GM20000 (cell line): ENCODE data around the gene CRYBB2.
"Not testable (repeated sequence)": the region's sequence is repeated elsewhere in the genome, so short reads cannot be mapped to it uniquely, and the experiment has no call there.

Source experiments
- DNase-seq: peaks from one replicate; pipeline ENCODE4 v3.0.0; 2012; ENCODE audit warnings: low spot score
- TF ChIP-seq, protein P1 (sequence below): IDR thresholded peaks from 2 replicates; pipeline ENCODE4 v1.5.1; 2012; ENCODE audit warnings: mild to moderate bottlenecking, control low read depth; ENCODE audit errors: extremely low read depth, missing control alignments

The CRYBB2 gene

GRCh38 chr22:25177226-25177625 lies 42.2 kb upstream of the CRYBB2 start:
- DNase-seq: no peak
- TF ChIP-seq, protein P1, sequence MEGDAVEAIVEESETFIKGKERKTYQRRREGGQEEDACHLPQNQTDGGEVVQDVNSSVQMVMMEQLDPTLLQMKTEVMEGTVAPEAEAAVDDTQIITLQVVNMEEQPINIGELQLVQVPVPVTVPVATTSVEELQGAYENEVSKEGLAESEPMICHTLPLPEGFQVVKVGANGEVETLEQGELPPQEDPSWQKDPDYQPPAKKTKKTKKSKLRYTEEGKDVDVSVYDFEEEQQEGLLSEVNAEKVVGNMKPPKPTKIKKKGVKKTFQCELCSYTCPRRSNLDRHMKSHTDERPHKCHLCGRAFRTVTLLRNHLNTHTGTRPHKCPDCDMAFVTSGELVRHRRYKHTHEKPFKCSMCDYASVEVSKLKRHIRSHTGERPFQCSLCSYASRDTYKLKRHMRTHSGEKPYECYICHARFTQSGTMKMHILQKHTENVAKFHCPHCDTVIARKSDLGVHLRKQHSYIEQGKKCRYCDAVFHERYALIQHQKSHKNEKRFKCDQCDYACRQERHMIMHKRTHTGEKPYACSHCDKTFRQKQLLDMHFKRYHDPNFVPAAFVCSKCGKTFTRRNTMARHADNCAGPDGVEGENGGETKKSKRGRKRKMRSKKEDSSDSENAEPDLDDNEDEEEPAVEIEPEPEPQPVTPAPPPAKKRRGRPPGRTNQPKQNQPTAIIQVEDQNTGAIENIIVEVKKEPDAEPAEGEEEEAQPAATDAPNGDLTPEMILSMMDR: no peak

GRCh38 chr22:25177895-25178294 lies 41.5 kb upstream of the CRYBB2 start:
- TF ChIP-seq, protein P1: no peak

GRCh38 chr22:25178348-25178747 lies 41.1 kb upstream of the CRYBB2 start:
- DNase-seq: not testable (repeated sequence)

More at GRCh38 chr22:25177895-25178294, 41.5 kb upstream of the CRYBB2 start:
- DNase-seq: no peak

GRCh38 chr22:25178869-25179631 lies 40.4 kb upstream of the CRYBB2 start:
- not testable (repeated sequence) for DNase-seq

GRCh38 chr22:25182131-25183110 lies 37.0 kb upstream of the CRYBB2 start:
- TF ChIP-seq, protein P1: no peak
- no peak for DNase-seq

DNA sequence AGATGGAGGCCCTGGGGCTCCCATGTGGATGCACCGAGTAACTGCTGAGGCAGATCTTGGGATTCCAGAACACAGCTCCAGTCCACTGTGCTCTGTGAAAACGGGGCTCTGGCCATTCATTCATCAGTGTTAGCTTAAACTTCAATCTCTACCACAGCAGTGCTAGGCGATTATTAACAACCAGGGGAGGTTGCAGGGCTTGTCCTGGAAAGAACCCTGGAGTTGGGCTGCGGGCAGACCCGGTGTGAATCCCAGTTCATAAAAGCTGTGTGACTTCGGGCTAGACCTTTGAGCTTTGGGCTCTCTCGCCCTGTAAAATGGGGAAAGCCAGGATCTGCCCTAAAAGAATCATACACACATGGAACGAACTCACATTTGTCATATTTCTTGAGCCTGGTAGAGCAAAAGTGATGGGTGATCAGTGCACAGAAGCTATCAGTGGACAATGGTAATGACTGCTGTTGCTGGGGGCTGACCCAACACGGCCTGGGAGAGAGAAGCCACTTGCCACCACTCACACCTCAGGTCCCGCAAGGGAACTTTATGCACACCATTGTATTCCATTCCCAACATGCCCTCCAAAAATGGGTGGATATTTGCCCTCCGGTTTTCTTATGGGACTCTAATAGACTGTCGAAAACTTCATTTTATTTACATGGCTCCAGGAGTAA lies 35.4 kb upstream of the CRYBB2 start:
- no peak for DNase-seq
- TF ChIP-seq, protein P1: no peak

DNA sequence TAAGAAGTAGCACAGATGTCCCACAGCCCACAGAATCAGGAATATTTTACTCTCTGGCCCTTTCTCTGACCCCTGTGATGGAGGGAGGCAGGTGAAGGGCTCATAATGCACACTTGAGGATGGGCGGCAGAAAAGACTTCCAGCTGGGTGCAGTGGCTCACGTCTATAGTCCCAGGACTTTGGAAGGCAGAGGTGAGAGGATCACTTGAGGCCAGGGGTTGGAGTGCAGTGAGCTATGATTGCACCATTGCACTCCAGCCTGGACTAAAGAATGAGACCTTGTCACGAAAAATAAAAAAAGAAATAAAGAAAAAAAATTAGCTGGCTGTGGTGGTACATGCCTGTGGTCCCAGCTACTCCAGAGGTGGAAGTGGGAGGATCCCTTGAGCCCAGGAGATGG lies 33.3 kb upstream of the CRYBB2 start:
- TF ChIP-seq, protein P1: no peak
- no peak for DNase-seq

GRCh38 chr22:25187469-25187868 lies 32.0 kb upstream of the CRYBB2 start:
- DNase-seq: no peak
- TF ChIP-seq, protein P1: no peak
